ENCODE data around the gene NFAT5.

NFAT5 gene

GRCh38 chr16:69601250-69601649 lies 35.5 kb downstream of the NFAT5 start:
- Histone ChIP-seq H3K4me3 (ENCODE audit: low read depth in 1 of 2, low read length in 1 of 2) (no peak overlapping the region), H3K4me1 (ENCODE audit: control insufficient read depth in 1 of 2, insufficient read depth in 1 of 2, low read depth in 1 of 2, low read length in 1 of 2) (peaks cover 3 to 4% of the 10 kb centered on the region in 2 experiments), H3K36me3 (no peaks in the 10 kb centered on the region), H3K9me3 (no peaks in the 10 kb centered on the region), H3K27me3 (no peaks in the 10 kb centered on the region), H3K27ac (no peak overlapping the region)
- TF ChIP-seq CTCF (IDR thresholded peaks at IDR 0.05) = no peak

- no peak for TF ChIP-seq CTCF (IDR thresholded peaks at IDR 0.05)
- H3K9me3 ChIP-seq = no peaks in the 10 kb centered on the region
These were observed 41.2 kb downstream of the NFAT5 start for GRCh38 chr16:69606985-69607384.

GRCh38 chr16:69607674-69608073 lies 41.9 kb downstream of the NFAT5 start:
- Histone ChIP-seq H3K36me3 (no peaks in the 10 kb centered on the region), H3K27ac (no peak overlapping the region), H3K4me3 (ENCODE audit: low read depth in 1 of 2, low read length in 1 of 2) (no peak overlapping the region), H3K4me1 (ENCODE audit: control insufficient read depth in 1 of 2, insufficient read depth in 1 of 2, low read depth in 1 of 2, low read length in 1 of 2) (peaks cover 3 to 11% of the 10 kb centered on the region in 2 experiments), H3K27me3 (no peaks in the 10 kb centered on the region), H3K9me3 (no peaks in the 10 kb centered on the region)
- TF ChIP-seq CTCF (IDR thresholded peaks at IDR 0.05) = no peak

More at GRCh38 chr16:69606985-69607384, 41.2 kb downstream of the NFAT5 start:
- no peak overlapping the region for H3K4me3 ChIP-seq (ENCODE audit: low read depth in 1 of 2, low read length in 1 of 2)
- H3K27ac ChIP-seq = no peak overlapping the region
- no peaks in the 10 kb centered on the region for H3K36me3 ChIP-seq
- H3K27me3 ChIP-seq = no peaks in the 10 kb centered on the region
- peaks cover 0 to 7% of the 10 kb centered on the region in 2 experiments for H3K4me1 ChIP-seq (ENCODE audit: control insufficient read depth in 1 of 2, insufficient read depth in 1 of 2, low read depth in 1 of 2, low read length in 1 of 2)

DNA sequence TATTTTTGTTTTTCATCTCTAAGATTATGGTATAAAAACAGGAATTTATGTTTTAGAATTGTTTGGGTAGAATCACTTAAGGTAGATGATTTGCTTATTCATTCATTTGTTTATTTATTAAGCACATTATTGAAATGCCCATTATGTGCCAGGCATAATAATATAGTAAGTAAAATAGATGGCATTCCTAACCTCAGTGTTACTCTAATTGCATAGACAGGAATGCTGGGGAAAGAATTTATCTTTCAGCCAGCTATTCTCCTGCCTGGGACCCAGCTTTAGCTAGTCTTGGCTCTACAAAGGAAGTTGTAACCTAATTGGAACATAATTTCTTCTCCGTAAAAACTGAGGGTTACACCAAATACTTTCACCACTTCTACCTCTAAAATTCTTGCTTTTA lies 44.6 kb downstream of the NFAT5 start:
- no peaks in the 10 kb centered on the region for H3K27me3 ChIP-seq
- no peak for TF ChIP-seq CTCF (IDR thresholded peaks at IDR 0.05)
- no peaks in the 10 kb centered on the region for H3K36me3 ChIP-seq
- H3K9me3 ChIP-seq = no peaks in the 10 kb centered on the region
- no peak overlapping the region for H3K27ac ChIP-seq
- H3K4me1 ChIP-seq (ENCODE audit: control insufficient read depth in 1 of 2, insufficient read depth in 1 of 2, low read depth in 1 of 2, low read length in 1 of 2) = peaks cover 26 to 36% of the 10 kb centered on the region in 2 experiments
- no peak overlapping the region for H3K4me3 ChIP-seq (ENCODE audit: low read depth in 1 of 2, low read length in 1 of 2)

DNA sequence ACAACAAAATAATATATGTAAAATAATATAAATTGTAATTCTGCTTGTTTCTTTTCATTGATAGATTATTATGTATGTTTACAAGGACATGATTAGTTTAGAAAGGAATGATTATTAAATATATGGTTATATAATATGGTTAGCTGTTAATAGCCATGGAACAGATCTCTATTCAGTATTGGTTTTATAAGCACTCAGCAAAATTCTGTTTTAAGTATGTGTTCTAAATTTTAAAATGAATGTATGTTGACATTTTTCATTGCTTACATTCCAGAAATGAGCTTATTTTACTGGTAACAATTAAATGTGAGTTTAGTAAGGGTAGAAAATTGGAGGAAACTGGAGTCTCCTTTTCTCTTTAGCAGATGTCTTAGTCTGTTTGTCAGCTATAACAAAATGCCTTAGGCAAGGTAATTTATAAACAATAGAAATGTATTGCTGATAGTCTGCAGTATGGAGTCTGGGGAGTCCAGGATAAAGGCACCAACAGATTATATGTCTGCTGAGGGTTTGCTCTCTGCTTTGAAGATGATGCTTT lies 45.4 kb downstream of the NFAT5 start:
- Histone ChIP-seq H3K36me3 (no peaks in the 10 kb centered on the region), H3K27me3 (no peaks in the 10 kb centered on the region), H3K4me1 (ENCODE audit: control insufficient read depth in 1 of 2, insufficient read depth in 1 of 2, low read depth in 1 of 2, low read length in 1 of 2) (peaks cover 34 to 44% of the 10 kb centered on the region in 2 experiments), H3K9me3 (no peaks in the 10 kb centered on the region), H3K4me3 (ENCODE audit: low read depth in 1 of 2, low read length in 1 of 2) (no peak overlapping the region), H3K27ac (no peak overlapping the region)
- TF ChIP-seq CTCF (IDR thresholded peaks at IDR 0.05) = no peak

Data from neutrophil (primary cell).